ENCODE results near the gene CYP46A1.

The CYP46A1 gene

DNA sequence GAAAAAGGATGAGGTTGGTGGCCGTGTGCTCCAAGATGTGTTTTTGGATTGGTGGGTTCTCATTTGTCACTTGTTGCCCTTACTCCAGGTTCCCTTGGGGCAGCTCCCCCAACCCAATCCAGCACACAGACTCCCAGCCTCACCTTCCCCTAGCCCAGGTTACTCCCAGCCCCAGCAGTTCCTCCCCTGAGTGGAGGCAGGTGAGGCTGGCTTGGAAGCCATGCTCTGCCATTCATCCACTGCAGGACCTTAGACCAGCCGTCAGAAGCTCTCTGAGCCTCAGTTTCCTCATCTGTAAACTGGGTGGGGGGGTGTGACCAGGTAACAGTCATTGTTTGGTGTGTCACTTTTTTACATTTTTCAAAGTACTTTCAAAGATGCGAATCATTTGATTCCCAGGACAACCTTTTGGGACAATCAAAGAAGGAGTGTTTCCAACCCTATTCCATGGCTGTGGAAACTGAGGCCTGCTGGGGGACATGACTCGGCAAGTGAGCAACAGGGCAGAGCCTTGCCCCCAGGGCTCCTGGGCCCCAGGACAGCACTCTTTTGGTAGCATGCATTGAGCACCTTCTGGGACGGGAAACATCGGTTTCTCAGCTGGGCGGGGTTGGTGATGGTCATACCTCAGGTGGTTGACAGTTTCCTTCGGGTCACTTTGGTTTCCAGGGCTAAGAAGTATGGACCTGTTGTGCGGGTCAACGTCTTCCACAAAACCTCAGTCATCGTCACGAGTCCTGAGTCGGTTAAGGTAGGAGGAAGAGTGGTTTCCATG lies 7.2 kb downstream of the CYP46A1 start (continued):
- TF ChIP-seq ZNF274 (IDR thresholded peaks at IDR 0.05; ENCODE audit: low read length) (no peak), ZNF274 (tag by site-specific recombination; IDR thresholded peaks at IDR 0.05; ENCODE audit: borderline replicate concordance) (no peak), ZNF302 (tag by site-specific recombination; IDR thresholded peaks at IDR 0.05; ENCODE audit: low read depth) (no peak), ZBTB48 (tag by site-specific recombination; IDR thresholded peaks at IDR 0.05) (no peak)
- TF ChIP-seq, protein P1, sequence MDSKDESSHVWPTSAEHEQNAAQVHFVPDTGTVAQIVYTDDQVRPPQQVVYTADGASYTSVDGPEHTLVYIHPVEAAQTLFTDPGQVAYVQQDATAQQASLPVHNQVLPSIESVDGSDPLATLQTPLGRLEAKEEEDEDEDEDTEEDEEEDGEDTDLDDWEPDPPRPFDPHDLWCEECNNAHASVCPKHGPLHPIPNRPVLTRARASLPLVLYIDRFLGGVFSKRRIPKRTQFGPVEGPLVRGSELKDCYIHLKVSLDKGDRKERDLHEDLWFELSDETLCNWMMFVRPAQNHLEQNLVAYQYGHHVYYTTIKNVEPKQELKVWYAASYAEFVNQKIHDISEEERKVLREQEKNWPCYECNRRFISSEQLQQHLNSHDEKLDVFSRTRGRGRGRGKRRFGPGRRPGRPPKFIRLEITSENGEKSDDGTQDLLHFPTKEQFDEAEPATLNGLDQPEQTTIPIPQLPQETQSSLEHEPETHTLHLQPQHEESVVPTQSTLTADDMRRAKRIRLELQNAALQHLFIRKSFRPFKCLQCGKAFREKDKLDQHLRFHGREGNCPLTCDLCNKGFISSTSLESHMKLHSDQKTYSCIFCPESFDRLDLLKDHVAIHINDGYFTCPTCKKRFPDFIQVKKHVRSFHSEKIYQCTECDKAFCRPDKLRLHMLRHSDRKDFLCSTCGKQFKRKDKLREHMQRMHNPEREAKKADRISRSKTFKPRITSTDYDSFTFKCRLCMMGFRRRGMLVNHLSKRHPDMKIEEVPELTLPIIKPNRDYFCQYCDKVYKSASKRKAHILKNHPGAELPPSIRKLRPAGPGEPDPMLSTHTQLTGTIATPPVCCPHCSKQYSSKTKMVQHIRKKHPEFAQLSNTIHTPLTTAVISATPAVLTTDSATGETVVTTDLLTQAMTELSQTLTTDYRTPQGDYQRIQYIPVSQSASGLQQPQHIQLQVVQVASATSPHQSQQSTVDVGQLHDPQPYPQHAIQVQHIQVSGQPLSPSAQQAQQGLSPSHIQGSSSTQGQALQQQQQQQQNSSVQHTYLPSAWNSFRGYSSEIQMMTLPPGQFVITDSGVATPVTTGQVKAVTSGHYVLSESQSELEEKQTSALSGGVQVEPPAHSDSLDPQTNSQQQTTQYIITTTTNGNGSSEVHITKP (tag by site-specific recombination; IDR thresholded peaks at IDR 0.05), result no peak
- TF ChIP-seq, protein P2, sequence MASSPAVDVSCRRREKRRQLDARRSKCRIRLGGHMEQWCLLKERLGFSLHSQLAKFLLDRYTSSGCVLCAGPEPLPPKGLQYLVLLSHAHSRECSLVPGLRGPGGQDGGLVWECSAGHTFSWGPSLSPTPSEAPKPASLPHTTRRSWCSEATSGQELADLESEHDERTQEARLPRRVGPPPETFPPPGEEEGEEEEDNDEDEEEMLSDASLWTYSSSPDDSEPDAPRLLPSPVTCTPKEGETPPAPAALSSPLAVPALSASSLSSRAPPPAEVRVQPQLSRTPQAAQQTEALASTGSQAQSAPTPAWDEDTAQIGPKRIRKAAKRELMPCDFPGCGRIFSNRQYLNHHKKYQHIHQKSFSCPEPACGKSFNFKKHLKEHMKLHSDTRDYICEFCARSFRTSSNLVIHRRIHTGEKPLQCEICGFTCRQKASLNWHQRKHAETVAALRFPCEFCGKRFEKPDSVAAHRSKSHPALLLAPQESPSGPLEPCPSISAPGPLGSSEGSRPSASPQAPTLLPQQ (tag by site-specific recombination; IDR thresholded peaks at IDR 0.05), result no peak
- TF ChIP-seq, protein P3, sequence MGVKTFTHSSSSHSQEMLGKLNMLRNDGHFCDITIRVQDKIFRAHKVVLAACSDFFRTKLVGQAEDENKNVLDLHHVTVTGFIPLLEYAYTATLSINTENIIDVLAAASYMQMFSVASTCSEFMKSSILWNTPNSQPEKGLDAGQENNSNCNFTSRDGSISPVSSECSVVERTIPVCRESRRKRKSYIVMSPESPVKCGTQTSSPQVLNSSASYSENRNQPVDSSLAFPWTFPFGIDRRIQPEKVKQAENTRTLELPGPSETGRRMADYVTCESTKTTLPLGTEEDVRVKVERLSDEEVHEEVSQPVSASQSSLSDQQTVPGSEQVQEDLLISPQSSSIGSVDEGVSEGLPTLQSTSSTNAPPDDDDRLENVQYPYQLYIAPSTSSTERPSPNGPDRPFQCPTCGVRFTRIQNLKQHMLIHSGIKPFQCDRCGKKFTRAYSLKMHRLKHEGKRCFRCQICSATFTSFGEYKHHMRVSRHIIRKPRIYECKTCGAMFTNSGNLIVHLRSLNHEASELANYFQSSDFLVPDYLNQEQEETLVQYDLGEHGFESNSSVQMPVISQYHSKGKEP (tag by site-specific recombination; IDR thresholded peaks at IDR 0.05), result no peak

DNA sequence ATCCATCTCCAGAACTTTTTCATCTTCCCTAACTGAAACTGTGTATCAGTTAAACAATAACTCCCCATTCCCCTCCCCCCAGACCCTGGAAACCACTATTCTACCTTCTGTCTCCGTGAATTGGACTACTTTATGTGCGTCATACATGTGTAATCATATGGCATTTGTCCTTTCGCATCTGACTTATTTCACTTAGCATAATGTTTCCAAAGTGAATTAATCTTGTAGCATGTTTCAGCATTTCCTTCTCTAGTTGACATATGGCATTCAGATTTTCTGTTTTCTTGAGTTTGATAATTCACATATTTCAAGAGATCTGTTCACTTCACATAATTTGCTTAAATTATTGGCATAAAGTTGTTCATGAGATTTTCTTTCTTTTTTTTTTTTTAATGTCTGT lies 9.8 kb downstream of the CYP46A1 start:
- Histone ChIP-seq H3K4me3 (ENCODE audit: low read depth, low read length) (no peak overlapping the region), H3K36me3 (ENCODE audit: control insufficient read depth in 2 of 2, insufficient read depth in 1 of 2, low read length in 2 of 2) (no peaks in the 10 kb centered on the region), H3K9me3 (ENCODE audit: control insufficient read depth, insufficient read depth, low read depth, low read length) (no peaks in the 10 kb centered on the region; the same call in 1 of the 2 replicates), H3K27ac (ENCODE audit: extremely low read depth, low read depth, low read length) (no peak overlapping the region), H3K4me1 (ENCODE audit: control insufficient read depth, insufficient read depth, low read length) (no peaks in the 10 kb centered on the region)
- ChIA-PET CTCF (interaction anchor here (0.7 to 1.2 kb wide), 2 partner anchors 9 to 192 kb away, joined by 4 read pairs; no protein-coding TSS in a partner anchor), POLR2A (no interaction called here)
- TF ChIP-seq KLF16 (tag by site-specific recombination; IDR thresholded peaks at IDR 0.05) (no peak), SP2 (tag by site-specific recombination; IDR thresholded peaks at IDR 0.05) (no peak), ZBTB20 (tag by site-specific recombination; IDR thresholded peaks at IDR 0.05) (no peak), ZNF501 (tag by site-specific recombination; IDR thresholded peaks at IDR 0.05) (no peak)
- TF ChIP-seq, protein P4, sequence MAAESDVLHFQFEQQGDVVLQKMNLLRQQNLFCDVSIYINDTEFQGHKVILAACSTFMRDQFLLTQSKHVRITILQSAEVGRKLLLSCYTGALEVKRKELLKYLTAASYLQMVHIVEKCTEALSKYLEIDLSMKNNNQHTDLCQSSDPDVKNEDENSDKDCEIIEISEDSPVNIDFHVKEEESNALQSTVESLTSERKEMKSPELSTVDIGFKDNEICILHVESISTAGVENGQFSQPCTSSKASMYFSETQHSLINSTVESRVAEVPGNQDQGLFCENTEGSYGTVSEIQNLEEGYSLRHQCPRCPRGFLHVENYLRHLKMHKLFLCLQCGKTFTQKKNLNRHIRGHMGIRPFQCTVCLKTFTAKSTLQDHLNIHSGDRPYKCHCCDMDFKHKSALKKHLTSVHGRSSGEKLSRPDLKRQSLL (tag by site-specific recombination; IDR thresholded peaks at IDR 0.05), result no peak
- TF ChIP-seq, protein P5, sequence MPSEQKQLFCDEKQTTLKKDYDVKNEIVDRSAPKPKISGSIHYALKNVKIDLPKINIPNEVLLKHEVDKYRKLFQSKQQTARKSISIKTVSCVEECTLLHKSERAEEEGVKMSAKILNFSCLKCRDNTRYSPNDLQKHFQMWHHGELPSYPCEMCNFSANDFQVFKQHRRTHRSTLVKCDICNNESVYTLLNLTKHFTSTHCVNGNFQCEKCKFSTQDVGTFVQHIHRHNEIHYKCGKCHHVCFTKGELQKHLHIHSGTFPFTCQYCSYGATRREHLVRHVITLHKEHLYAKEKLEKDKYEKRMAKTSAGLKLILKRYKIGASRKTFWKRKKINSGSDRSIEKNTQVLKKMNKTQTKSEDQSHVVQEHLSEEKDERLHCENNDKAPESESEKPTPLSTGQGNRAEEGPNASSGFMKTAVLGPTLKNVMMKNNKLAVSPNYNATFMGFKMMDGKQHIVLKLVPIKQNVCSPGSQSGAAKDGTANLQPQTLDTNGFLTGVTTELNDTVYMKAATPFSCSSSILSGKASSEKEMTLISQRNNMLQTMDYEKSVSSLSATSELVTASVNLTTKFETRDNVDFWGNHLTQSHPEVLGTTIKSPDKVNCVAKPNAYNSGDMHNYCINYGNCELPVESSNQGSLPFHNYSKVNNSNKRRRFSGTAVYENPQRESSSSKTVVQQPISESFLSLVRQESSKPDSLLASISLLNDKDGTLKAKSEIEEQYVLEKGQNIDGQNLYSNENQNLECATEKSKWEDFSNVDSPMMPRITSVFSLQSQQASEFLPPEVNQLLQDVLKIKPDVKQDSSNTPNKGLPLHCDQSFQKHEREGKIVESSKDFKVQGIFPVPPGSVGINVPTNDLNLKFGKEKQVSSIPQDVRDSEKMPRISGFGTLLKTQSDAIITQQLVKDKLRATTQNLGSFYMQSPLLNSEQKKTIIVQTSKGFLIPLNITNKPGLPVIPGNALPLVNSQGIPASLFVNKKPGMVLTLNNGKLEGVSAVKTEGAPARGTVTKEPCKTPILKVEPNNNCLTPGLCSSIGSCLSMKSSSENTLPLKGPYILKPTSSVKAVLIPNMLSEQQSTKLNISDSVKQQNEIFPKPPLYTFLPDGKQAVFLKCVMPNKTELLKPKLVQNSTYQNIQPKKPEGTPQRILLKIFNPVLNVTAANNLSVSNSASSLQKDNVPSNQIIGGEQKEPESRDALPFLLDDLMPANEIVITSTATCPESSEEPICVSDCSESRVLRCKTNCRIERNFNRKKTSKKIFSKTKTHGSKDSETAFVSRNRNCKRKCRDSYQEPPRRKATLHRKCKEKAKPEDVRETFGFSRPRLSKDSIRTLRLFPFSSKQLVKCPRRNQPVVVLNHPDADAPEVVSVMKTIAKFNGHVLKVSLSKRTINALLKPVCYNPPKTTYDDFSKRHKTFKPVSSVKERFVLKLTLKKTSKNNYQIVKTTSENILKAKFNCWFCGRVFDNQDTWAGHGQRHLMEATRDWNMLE (tag by site-specific recombination; conservative IDR thresholded peaks at IDR 0.05; ENCODE audit: low read depth), result no peak
- TF ChIP-seq, protein P6, sequence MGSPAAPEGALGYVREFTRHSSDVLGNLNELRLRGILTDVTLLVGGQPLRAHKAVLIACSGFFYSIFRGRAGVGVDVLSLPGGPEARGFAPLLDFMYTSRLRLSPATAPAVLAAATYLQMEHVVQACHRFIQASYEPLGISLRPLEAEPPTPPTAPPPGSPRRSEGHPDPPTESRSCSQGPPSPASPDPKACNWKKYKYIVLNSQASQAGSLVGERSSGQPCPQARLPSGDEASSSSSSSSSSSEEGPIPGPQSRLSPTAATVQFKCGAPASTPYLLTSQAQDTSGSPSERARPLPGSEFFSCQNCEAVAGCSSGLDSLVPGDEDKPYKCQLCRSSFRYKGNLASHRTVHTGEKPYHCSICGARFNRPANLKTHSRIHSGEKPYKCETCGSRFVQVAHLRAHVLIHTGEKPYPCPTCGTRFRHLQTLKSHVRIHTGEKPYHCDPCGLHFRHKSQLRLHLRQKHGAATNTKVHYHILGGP (tag by site-specific recombination; IDR thresholded peaks at IDR 0.05), result no peak
- TF ChIP-seq, protein P7, sequence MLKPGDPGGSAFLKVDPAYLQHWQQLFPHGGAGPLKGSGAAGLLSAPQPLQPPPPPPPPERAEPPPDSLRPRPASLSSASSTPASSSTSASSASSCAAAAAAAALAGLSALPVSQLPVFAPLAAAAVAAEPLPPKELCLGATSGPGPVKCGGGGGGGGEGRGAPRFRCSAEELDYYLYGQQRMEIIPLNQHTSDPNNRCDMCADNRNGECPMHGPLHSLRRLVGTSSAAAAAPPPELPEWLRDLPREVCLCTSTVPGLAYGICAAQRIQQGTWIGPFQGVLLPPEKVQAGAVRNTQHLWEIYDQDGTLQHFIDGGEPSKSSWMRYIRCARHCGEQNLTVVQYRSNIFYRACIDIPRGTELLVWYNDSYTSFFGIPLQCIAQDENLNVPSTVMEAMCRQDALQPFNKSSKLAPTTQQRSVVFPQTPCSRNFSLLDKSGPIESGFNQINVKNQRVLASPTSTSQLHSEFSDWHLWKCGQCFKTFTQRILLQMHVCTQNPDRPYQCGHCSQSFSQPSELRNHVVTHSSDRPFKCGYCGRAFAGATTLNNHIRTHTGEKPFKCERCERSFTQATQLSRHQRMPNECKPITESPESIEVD (tag by site-specific recombination; IDR thresholded peaks at IDR 0.05), result no peak
- TF ChIP-seq, protein P8, sequence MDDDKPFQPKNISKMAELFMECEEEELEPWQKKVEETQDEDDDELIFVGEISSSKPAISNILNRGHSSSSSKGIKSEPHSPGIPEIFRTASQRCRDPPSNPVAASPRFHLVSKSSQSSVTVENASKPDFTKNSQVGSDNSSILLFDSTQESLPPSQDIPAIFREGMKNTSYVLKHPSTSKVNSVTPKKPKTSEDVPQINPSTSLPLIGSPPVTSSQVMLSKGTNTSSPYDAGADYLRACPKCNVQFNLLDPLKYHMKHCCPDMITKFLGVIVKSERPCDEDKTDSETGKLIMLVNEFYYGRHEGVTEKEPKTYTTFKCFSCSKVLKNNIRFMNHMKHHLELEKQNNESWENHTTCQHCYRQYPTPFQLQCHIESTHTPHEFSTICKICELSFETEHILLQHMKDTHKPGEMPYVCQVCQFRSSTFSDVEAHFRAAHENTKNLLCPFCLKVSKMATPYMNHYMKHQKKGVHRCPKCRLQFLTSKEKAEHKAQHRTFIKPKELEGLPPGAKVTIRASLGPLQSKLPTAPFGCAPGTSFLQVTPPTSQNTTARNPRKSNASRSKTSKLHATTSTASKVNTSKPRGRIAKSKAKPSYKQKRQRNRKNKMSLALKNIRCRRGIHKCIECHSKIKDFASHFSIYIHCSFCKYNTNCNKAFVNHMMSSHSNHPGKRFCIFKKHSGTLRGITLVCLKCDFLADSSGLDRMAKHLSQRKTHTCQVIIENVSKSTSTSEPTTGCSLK (tag by site-specific recombination; IDR thresholded peaks at IDR 0.05), result no peak
